ENCODE data around the gene ARID1B.

Gene ARID1B

DNA sequence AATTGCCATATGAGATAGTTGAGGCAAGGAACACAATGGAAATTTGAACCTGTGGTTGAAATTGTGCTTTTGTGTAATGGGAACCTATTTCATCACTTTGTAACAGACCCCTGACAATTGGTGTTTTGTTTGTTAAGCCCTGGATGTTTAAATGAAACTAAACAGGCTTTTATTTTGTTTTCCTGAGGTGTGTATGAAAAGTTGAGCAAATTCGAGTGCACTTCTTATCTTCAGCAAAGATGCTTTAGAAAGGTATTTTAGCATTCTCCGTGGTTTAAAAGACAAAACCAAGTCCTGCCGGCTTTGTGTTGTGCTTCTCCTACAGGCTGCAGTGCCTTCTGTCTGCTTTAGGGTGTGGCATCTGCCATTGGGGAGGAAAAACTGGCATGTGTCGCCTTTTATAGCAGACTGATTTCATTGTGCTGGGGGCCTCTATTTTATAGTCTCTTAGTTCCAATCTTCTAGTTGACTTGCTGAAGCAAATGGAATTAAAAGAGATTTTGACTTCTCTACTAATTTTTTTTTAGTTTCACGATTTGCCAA is 2.2 kb upstream of the ARID1B start:
- peak overlapping the region; percentile 8 for H3K27ac ChIP-seq (ENCODE audit: low read length)
- peak overlapping the region; percentile 30 for H3K4me3 ChIP-seq (ENCODE audit: low read length)
- H3K9ac ChIP-seq (ENCODE audit: low read length) = peak overlapping the region; percentile 26
- no peaks in the 10 kb centered on the region for H3K36me3 ChIP-seq (ENCODE audit: control insufficient read depth, low read depth, low read length)
- no peaks in the 10 kb centered on the region for H3K9me3 ChIP-seq (ENCODE audit: control insufficient read depth, low read depth, low read length)
- peaks cover 6% of the 10 kb centered on the region for H3K27me3 ChIP-seq (ENCODE audit: control insufficient read depth, insufficient read depth, low read length)
- peaks cover 37% of the 10 kb centered on the region for H3K4me1 ChIP-seq (ENCODE audit: control insufficient read depth, low read depth, low read length)

DNA sequence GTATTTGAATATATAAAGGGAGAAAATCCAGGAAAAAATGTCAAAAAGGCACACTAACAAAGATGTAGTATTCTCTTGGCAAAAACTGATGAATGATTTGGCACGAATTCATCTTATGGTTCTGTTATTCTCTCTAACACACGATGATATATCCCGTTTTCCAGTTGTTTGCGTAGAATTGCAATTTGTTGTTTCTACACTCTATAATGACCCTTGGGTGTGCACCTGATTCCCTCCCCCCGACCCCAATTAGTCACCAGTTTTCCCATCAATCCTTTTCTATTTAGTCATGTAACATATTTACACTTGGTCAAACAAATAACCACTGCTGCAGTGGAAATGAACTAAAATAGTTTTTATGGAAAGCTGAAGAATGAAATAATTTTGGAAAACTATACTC is 1.5 kb upstream of the ARID1B start:
- no peaks in the 10 kb centered on the region for H3K9me3 ChIP-seq (ENCODE audit: control insufficient read depth, low read depth, low read length)
- no peak overlapping the region for H3K27ac ChIP-seq (ENCODE audit: low read length)
- H3K9ac ChIP-seq (ENCODE audit: low read length) = no peak overlapping the region
- peaks cover 6% of the 10 kb centered on the region for H3K27me3 ChIP-seq (ENCODE audit: control insufficient read depth, insufficient read depth, low read length)
- H3K36me3 ChIP-seq (ENCODE audit: control insufficient read depth, low read depth, low read length) = no peaks in the 10 kb centered on the region
- peaks cover 41% of the 10 kb centered on the region for H3K4me1 ChIP-seq (ENCODE audit: control insufficient read depth, low read depth, low read length)
- H3K4me3 ChIP-seq (ENCODE audit: low read length) = peak overlapping the region; percentile 30

DNA sequence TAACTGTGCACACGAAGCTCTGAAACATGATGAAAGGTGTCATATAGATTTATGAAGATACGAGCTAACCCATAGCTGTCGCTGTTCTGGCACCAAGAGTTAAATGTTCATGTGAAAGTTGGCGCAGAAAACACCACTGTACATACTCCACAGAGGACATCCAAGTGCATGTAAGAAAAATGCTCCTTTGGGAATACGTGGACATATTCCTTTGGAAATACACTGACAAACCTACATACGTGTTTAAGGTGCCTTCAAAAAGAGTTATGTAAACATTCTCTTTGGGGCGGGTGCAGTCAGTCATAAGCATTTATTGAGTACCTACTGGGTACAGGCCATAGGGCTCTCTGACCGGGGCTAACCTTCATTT is 723 bp upstream of the ARID1B start:
- H3K36me3 ChIP-seq (ENCODE audit: control insufficient read depth, low read depth, low read length) = no peaks in the 10 kb centered on the region
- no peaks in the 10 kb centered on the region for H3K9me3 ChIP-seq (ENCODE audit: control insufficient read depth, low read depth, low read length)
- peaks cover 48% of the 10 kb centered on the region for H3K4me1 ChIP-seq (ENCODE audit: control insufficient read depth, low read depth, low read length)
- peaks cover 6% of the 10 kb centered on the region for H3K27me3 ChIP-seq (ENCODE audit: control insufficient read depth, insufficient read depth, low read length)
- H3K4me3 ChIP-seq (ENCODE audit: low read length) = peak overlapping the region; percentile 81
- peak overlapping the region; percentile 89 for H3K27ac ChIP-seq (ENCODE audit: low read length)
- peak overlapping the region; percentile 90 for H3K9ac ChIP-seq (ENCODE audit: low read length)

DNA sequence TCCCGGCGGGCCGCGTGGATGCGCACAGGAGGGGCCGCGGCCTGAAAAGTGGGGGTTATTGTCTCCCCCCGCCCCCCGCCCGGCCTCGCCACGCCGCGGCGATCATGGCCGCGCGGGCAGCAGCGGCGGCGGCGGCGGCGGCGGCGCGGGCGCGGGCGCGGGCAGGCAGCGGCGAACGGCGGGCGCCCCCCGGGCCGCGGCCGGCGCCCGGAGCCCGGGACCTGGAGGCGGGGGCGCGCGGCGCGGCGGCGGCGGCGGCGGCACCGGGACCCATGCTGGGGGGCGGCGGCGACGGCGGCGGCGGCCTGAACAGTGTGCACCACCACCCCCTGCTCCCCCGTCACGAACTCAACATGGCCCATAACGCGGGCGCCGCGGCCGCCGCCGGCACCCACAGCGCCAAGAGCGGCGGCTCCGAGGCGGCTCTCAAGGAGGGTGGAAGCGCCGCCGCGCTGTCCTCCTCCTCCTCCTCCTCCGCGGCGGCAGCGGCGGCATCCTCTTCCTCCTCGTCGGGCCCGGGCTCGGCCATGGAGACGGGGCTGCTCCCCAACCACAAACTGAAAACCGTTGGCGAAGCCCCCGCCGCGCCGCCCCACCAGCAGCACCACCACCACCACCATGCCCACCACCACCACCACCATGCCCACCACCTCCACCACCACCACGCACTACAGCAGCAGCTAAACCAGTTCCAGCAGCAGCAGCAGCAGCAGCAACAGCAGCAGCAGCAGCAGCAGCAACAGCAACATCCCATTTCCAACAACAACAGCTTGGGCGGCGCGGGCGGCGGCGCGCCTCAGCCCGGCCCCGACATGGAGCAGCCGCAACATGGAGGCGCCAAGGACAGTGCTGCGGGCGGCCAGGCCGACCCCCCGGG is 637 bp downstream of the ARID1B start:
- peaks cover 61% of the 10 kb centered on the region for H3K4me1 ChIP-seq (ENCODE audit: control insufficient read depth, low read depth, low read length)
- H3K9ac ChIP-seq (ENCODE audit: low read length) = peak overlapping the region; percentile 90
- peaks cover 6% of the 10 kb centered on the region for H3K27me3 ChIP-seq (ENCODE audit: control insufficient read depth, insufficient read depth, low read length)

DNA sequence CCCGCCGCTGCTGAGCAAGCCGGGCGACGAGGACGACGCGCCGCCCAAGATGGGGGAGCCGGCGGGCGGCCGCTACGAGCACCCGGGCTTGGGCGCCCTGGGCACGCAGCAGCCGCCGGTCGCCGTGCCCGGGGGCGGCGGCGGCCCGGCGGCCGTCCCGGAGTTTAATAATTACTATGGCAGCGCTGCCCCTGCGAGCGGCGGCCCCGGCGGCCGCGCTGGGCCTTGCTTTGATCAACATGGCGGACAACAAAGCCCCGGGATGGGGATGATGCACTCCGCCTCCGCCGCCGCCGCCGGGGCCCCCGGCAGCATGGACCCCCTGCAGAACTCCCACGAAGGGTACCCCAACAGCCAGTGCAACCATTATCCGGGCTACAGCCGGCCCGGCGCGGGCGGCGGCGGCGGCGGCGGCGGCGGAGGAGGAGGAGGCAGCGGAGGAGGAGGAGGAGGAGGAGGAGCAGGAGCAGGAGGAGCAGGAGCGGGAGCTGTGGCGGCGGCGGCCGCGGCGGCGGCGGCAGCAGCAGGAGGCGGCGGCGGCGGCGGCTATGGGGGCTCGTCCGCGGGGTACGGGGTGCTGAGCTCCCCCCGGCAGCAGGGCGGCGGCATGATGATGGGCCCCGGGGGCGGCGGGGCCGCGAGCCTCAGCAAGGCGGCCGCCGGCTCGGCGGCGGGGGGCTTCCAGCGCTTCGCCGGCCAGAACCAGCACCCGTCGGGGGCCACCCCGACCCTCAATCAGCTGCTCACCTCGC is 1.5 kb downstream of the ARID1B start:
- peak overlapping the region; percentile 75 for H3K9ac ChIP-seq (ENCODE audit: low read length)
- no peaks in the 10 kb centered on the region for H3K9me3 ChIP-seq (ENCODE audit: control insufficient read depth, low read depth, low read length)
- H3K4me1 ChIP-seq (ENCODE audit: control insufficient read depth, low read depth, low read length) = peaks cover 62% of the 10 kb centered on the region
- no peak overlapping the region for H3K27ac ChIP-seq (ENCODE audit: low read length)
- H3K27me3 ChIP-seq (ENCODE audit: control insufficient read depth, insufficient read depth, low read length) = peaks cover 4% of the 10 kb centered on the region
- H3K4me3 ChIP-seq (ENCODE audit: low read length) = peak overlapping the region; percentile 100
- no peaks in the 10 kb centered on the region for H3K36me3 ChIP-seq (ENCODE audit: control insufficient read depth, low read depth, low read length)

More for the DNA sequence above, 637 bp downstream of the ARID1B start:
- Histone ChIP-seq H3K36me3 (ENCODE audit: control insufficient read depth, low read depth, low read length) (no peaks in the 10 kb centered on the region), H3K9me3 (ENCODE audit: control insufficient read depth, low read depth, low read length) (no peaks in the 10 kb centered on the region), H3K27ac (ENCODE audit: low read length) (peak overlapping the region; percentile 87), H3K4me3 (ENCODE audit: low read length) (peak overlapping the region; percentile 81)

DNA sequence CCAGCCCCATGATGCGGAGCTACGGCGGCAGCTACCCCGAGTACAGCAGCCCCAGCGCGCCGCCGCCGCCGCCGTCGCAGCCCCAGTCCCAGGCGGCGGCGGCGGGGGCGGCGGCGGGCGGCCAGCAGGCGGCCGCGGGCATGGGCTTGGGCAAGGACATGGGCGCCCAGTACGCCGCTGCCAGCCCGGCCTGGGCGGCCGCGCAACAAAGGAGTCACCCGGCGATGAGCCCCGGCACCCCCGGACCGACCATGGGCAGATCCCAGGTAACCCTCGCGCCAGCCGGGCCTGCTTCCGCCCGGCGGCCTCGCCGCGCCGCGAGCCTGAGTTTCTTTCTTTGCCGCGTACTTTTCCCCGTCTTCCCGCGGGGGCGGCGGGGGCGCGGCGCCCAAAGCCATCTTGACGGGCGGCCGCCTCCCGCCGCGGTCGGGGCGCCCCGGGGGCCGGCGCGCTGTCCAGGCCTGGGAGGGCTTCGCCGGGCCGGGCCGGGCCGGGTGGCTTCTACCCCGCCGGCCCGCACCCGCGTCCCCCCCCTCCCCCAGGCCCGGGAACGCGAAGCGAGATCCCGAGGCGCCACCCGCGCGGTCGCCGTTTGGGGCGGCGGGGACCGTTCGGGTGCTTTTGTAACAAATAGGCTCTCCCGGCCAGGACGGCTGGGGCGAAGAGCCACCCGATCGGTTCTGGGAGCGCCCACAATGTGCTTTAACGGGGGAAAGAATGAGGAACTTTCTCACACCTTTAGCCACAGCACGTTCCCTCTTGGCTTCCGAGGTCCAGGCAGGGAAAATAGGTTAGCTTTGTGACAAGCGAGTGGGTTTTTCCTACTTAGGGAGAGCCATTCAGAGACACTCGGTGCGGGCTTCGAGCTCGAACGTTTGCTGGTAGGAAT is 2.3 kb downstream of the ARID1B start:
- Histone ChIP-seq H3K4me1 (ENCODE audit: control insufficient read depth, low read depth, low read length) (peaks cover 62% of the 10 kb centered on the region), H3K9ac (ENCODE audit: low read length) (peak overlapping the region; percentile 75)

DNA sequence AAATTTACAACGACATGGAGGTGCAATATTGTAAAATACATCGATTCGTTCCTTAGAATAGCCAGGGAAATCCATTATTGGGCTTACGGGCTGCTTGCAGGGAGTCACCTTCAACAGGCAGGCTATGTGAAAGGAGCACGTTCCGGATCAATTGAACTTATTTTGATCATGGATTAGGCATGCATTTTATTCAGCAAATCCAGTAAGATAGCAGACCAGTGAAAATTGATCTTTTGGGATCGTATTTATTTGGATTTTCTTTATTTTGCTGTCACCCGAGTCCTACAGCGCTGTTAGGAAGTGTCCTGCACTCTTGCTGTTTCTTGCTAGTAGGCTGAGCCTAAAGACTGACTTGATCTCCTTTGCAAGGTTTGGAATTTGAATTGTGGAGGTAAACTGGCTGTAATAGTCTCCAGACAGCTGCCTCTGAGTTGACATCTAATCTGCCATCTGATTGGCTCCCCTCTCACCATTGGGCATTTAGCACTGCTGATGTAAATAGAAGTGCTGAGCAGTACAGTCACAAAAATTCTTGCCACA is 3.0 kb downstream of the ARID1B start:
- Histone ChIP-seq H3K27ac (ENCODE audit: low read length) (no peak overlapping the region), H3K9ac (ENCODE audit: low read length) (peak overlapping the region; percentile 75), H3K9me3 (ENCODE audit: control insufficient read depth, low read depth, low read length) (no peaks in the 10 kb centered on the region), H3K27me3 (ENCODE audit: control insufficient read depth, insufficient read depth, low read length) (no peaks in the 10 kb centered on the region), H3K4me1 (ENCODE audit: control insufficient read depth, low read depth, low read length) (peaks cover 57% of the 10 kb centered on the region), H3K4me3 (ENCODE audit: low read length) (peak overlapping the region; percentile 100), H3K36me3 (ENCODE audit: control insufficient read depth, low read depth, low read length) (no peaks in the 10 kb centered on the region)

More for the DNA sequence above, 2.3 kb downstream of the ARID1B start:
- H3K36me3 ChIP-seq (ENCODE audit: control insufficient read depth, low read depth, low read length) = no peaks in the 10 kb centered on the region
- H3K9me3 ChIP-seq (ENCODE audit: control insufficient read depth, low read depth, low read length) = no peaks in the 10 kb centered on the region
- no peak overlapping the region for H3K27ac ChIP-seq (ENCODE audit: low read length)
- no peaks in the 10 kb centered on the region for H3K27me3 ChIP-seq (ENCODE audit: control insufficient read depth, insufficient read depth, low read length)
- H3K4me3 ChIP-seq (ENCODE audit: low read length) = peak overlapping the region; percentile 100

DNA sequence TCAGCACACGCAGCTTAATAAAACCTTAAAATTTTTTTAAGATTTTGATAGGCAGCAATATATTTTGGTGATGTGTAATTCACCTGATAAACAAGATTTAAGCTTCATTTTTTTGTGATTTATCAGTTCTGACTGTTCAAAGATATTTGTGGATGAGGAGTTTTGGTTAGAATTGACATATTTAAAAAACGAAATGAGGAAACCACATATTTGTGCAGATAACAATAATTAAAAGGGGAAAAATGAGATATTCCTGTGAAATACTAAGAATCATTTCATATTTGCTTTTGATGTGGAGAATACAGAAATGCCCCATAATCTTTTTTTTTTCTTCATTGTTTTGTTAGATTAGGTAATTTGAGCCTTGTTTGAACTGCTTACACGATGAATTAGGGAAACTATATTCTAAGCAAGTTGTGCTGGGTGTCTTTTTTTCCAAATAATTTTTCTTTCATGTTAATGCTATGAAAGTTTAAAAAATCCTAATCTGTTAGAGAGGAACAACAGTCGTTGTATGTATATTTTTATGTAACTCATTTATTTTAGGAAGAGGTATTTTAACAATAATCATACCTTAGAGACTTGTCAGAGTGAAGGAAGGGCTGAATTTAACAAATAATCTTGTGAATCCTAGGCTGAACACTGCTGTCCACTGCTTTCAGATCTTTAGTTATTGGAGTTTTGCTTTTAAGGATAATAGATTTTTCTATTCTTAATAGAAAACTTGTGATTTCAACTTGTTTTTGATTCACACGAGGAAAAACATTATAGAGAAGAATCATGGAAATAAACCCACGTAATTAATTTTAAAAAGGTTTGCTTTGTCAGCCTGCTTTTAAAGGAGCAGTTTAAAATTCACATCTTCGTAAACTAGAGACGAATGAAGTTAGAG is 4.0 kb downstream of the ARID1B start:
- Histone ChIP-seq H3K9ac (ENCODE audit: low read length) (no peak overlapping the region), H3K36me3 (ENCODE audit: control insufficient read depth, low read depth, low read length) (no peaks in the 10 kb centered on the region), H3K27ac (ENCODE audit: low read length) (no peak overlapping the region), H3K27me3 (ENCODE audit: control insufficient read depth, insufficient read depth, low read length) (no peaks in the 10 kb centered on the region), H3K4me1 (ENCODE audit: control insufficient read depth, low read depth, low read length) (peaks cover 47% of the 10 kb centered on the region), H3K9me3 (ENCODE audit: control insufficient read depth, low read depth, low read length) (no peaks in the 10 kb centered on the region), H3K4me3 (ENCODE audit: low read length) (peak overlapping the region; percentile 100)

DNA sequence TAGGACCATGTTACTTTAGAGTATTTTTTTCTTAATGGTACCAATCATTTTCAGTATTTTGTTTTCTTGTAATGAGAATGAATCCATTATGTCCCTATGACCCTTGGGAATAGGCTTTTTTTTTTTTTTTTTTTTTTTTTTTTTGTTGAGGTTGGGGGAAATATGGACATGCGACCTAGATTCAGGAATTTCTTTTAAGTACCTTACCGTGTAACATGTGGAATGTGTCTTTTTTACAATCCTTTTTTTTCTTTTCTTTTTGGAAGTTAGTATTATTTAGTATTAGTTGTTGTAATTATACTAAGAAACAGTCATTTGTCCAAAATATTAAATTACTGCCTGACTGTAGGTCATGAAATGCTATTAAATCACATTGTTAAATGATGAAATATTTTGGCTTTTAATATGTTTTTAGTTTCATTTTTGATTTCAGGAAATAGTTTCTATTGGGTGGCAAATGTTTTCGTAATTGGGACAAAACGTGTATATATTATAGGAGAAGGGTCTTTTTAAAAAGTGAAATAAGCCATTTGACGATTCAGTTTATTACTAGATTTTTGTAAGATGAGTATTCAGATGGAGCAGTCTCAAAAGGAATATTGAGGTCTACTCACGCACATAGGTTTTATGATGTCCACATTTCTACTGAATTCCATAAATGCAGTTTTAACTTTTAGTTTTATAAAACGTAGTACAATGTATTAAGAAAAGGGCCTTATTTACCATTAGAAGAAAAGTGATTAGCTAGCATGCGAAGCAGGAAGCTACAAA is 4.9 kb downstream of the ARID1B start:
- Histone ChIP-seq H3K27ac (ENCODE audit: low read length) (no peak overlapping the region), H3K9ac (ENCODE audit: low read length) (no peak overlapping the region)

More for the DNA sequence above, 4.9 kb downstream of the ARID1B start:
- peak overlapping the region; percentile 100 for H3K4me3 ChIP-seq (ENCODE audit: low read length)
- H3K36me3 ChIP-seq (ENCODE audit: control insufficient read depth, low read depth, low read length) = no peaks in the 10 kb centered on the region
- no peaks in the 10 kb centered on the region for H3K27me3 ChIP-seq (ENCODE audit: control insufficient read depth, insufficient read depth, low read length)
- H3K9me3 ChIP-seq (ENCODE audit: control insufficient read depth, low read depth, low read length) = no peaks in the 10 kb centered on the region
- peaks cover 45% of the 10 kb centered on the region for H3K4me1 ChIP-seq (ENCODE audit: control insufficient read depth, low read depth, low read length)
